A673 (cell line): ENCODE measurements around the gene TMEM129. TPM values are rescaled to one million over a fixed set of nuclear protein-coding genes. Genes with fewer than 3 reads are reported as not detected.

Experiments
- BruUV-seq: library from RNA; stranded (reverse); fragments of 400-500 nt; replicated peaks from 2 replicates; lab custom pipeline; 2021; lab: Mats Ljungman, UMichigan
- CTCF ChIA-PET: fragments of 300-600 bp; sonication (Branson Sonifier 250); formaldehyde crosslinking; loops from one replicate; lab custom pipeline; 2022; ENCODE audit warnings: antibody characterized with exemption; lab: Charles Lee
- POLR2A ChIA-PET: fragments of 300-600 bp; sonication (Branson Sonifier 250); formaldehyde crosslinking; loops from one replicate; lab custom pipeline; 2022; ENCODE audit warnings: antibody characterized with exemption; ENCODE audit not compliant: low non-redundant PET; lab: Charles Lee
- DNase-seq: peaks from one replicate; pipeline ENCODE4 v3.0.0-alpha.2; 2015; ENCODE audit warnings: low spot score
- H3K27ac ChIP-seq: fragments of 200-600 bp; sonication (generic); 2 replicates; pipeline ENCODE4 v1.5.1; 2016; ENCODE audit warnings: mixed run types, low read depth, mild to moderate bottlenecking, mixed read lengths, antibody characterized with exemption, low read length; ENCODE audit not compliant: poor library complexity, severe bottlenecking
- H3K27me3 ChIP-seq: fragments of 200-600 bp; sonication (generic); replicated peaks from 2 replicates; pipeline ENCODE4 v1.6.1; 2017; ENCODE audit warnings: mixed run types, low read depth, mild to moderate bottlenecking, mixed read lengths, antibody characterized with exemption, low read length; ENCODE audit not compliant: insufficient read depth, poor library complexity
- H3K36me3 ChIP-seq: fragments of 200-600 bp; sonication (generic); 2 replicates; pipeline ENCODE4 v1.6.1; 2016; ENCODE audit warnings: mixed run types, mild to moderate bottlenecking, mixed read lengths, antibody characterized with exemption, low read length; ENCODE audit not compliant: insufficient read depth, poor library complexity, severe bottlenecking
- H3K4me1 ChIP-seq: fragments of 200-600 bp; sonication (generic); 2 replicates; pipeline ENCODE4 v1.6.1; 2017; ENCODE audit warnings: mixed run types, mild to moderate bottlenecking, mixed read lengths, antibody characterized with exemption, low read length; ENCODE audit not compliant: insufficient read depth, poor library complexity, severe bottlenecking
- H3K4me3 ChIP-seq: fragments of 200-600 bp; sonication (generic); 2 replicates; pipeline ENCODE4 v1.5.1; 2016; ENCODE audit warnings: low read depth, mixed run types, mild to moderate bottlenecking, mixed read lengths, low read length; ENCODE audit not compliant: poor library complexity, severe bottlenecking
- H3K9me3 ChIP-seq: fragments of 200-600 bp; sonication (generic); 2 replicates; pipeline ENCODE4 v1.6.1; 2016; ENCODE audit warnings: mixed run types, low read depth, mild to moderate bottlenecking, mixed read lengths, antibody characterized with exemption, low read length; ENCODE audit not compliant: poor library complexity, severe bottlenecking
- EZH2 ChIP-seq: fragments of 200-600 bp; sonication (generic); IDR thresholded peaks from 2 replicates; pipeline ENCODE4 v1.6.1; 2017; ENCODE audit warnings: borderline replicate concordance, low read depth, mild to moderate bottlenecking, mixed read lengths, antibody characterized with exemption, low read length; ENCODE audit not compliant: poor library complexity, severe bottlenecking
- intact Hi-C: fragments of 100-400 bp; cut with micrococcal nuclease; formaldehyde crosslinking; loops from one replicate; pipeline ENCODE4 v1.10.0; 2022; ENCODE audit not compliant: unreplicated experiment
- total RNA-seq: library from RNA; stranded (reverse); gene quantifications from 2 replicates; pipeline ENCODE4 v1.2.3, GENCODE V29; 2021
- TF ChIP-seq, protein P1 (sequence below): fragments of 300-800, 200-600 bp; sonication (generic); conservative IDR thresholded peaks from 2 replicates; pipeline ENCODE4 v1.5.1; 2017; ENCODE audit warnings: low read depth, mild to moderate bottlenecking, antibody characterized with exemption, low read length, moderate library complexity, mixed read lengths

The TMEM129 gene
- total RNA-seq, 1 experiment from 2014 or later, result 28.8 TPM

DNA sequence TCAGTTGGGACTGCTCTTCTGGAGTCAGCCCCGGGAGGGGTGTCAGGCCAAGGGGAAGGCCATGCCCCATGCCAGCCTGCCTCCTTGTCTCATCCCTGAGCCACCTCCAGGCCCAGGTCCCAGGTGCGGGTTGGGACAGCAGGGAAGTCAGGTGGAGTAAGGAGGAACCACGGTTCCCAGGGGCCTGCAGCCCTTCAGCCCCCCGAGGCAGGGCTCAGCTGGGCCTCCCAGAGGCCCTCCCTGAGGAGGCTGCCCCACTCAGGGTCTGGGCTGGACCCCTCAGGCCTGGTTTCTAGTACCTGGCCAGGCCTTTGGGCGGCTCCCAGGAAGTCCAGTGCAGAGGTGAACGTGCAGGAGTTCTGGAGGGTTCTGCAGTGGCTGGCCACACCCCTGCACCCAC lies 48.6 kb upstream of the TMEM129 start:
- intact Hi-C loops, result no loop called here
- no peak for TF ChIP-seq EZH2
- no peaks in the 10 kb centered on the region for H3K27me3 ChIP-seq
- H3K9me3 ChIP-seq, result no peaks in the 10 kb centered on the region
- H3K36me3 ChIP-seq, result no peaks in the 10 kb centered on the region
- no peak for DNase-seq
- CTCF ChIA-PET, result no interaction called here
- BruUV-seq, result no TSS peak
- H3K4me3 ChIP-seq, result no peak overlapping the region
- POLR2A ChIA-PET, result no interaction called here
- H3K4me1 ChIP-seq, result peaks cover 14% of the 10 kb centered on the region
- no peak overlapping the region for H3K27ac ChIP-seq

DNA sequence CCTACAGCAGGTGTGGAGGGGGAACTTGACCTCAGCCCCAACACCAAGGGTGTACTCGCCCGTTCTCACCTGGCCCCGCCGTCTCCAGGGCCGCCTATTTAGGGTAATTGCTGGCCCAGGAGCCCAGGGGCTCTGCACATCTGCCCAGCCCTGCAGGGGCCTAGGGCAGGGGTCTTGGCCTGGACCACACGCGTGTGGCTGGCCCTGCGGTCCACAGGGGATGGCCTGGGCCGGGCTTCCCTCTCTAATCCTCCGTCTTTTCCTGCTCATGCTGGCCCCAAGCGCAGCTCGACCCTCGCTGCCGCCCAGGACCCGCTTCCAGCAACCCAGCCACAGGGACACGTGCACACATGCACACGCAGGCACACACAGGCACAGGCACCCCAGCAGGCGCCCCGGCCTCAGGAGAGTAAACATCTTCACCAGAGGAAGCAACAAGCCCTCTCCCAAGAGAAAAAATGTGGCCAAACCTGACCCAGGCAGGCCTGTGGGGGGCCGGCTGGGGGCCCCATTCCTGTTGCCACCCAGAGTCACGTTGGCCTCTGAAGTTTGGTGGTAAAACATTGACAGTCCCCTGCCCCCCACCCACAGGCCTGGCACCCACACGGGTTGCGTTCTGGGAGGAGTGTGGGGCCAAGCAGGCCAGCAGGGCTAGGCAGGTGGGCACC lies 47.4 kb upstream of the TMEM129 start:
- Histone ChIP-seq H3K27me3 (no peaks in the 10 kb centered on the region), H3K36me3 (no peaks in the 10 kb centered on the region), H3K9me3 (no peaks in the 10 kb centered on the region), H3K4me3 (peak overlapping the region; percentile 21), H3K4me1 (peaks cover 18% of the 10 kb centered on the region), H3K27ac (no peak overlapping the region)
- CTCF ChIA-PET, result interaction anchor here (0.5 to 1.2 kb wide), 14 partner anchors 9 to 1335 kb away, joined by 3 to 9 read pairs (median 5); no protein-coding TSS in a partner anchor
- intact Hi-C loops, result no loop called here
- DNase-seq, result no peak
- POLR2A ChIA-PET, result interaction anchor here (0.6 kb wide), 1 partner anchor 98 kb away, joined by 11 read pairs; no protein-coding TSS in a partner anchor
- no TSS peak for BruUV-seq
- no peak for TF ChIP-seq EZH2
- TF ChIP-seq, protein P1, sequence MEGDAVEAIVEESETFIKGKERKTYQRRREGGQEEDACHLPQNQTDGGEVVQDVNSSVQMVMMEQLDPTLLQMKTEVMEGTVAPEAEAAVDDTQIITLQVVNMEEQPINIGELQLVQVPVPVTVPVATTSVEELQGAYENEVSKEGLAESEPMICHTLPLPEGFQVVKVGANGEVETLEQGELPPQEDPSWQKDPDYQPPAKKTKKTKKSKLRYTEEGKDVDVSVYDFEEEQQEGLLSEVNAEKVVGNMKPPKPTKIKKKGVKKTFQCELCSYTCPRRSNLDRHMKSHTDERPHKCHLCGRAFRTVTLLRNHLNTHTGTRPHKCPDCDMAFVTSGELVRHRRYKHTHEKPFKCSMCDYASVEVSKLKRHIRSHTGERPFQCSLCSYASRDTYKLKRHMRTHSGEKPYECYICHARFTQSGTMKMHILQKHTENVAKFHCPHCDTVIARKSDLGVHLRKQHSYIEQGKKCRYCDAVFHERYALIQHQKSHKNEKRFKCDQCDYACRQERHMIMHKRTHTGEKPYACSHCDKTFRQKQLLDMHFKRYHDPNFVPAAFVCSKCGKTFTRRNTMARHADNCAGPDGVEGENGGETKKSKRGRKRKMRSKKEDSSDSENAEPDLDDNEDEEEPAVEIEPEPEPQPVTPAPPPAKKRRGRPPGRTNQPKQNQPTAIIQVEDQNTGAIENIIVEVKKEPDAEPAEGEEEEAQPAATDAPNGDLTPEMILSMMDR, result no peak

DNA sequence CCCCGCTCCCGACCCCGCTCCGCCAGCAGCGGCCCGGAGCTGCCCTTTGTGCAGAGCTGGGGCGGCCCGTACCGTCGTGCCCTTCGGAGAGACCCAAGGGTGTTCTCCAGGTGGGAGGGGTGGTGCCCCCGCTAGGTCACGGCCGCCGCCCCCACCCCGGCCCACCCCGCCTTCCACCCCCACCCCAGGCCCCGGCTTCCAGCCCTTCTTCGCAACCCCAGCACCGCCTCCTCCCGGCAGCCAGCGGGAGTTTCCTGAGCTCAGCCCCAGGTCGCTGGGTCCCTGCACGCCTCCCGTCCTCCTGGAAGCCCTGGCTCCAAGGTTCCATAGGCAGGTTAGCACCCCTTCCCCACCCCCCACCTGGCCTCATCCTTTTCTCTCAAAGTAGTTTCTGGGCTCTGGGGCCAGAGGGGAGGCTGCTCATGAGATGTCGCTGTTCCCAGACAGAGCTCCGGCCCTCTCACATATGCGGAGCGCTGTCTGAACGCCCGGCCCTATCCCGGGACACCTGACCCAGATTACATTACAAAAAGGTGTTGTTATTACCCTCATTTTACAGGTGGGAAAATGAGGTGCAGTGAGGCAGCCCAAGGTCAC lies 46.7 kb upstream of the TMEM129 start:
- DNase-seq, result peak; percentile 71
- POLR2A ChIA-PET, result interaction anchor here (0.6 kb wide), 1 partner anchor 99 kb away, joined by 11 read pairs; no protein-coding TSS in a partner anchor
- BruUV-seq, result no TSS peak
- H3K27me3 ChIP-seq, result no peaks in the 10 kb centered on the region
- intact Hi-C loops, result no loop called here
- H3K4me1 ChIP-seq, result peaks cover 18% of the 10 kb centered on the region
- H3K9me3 ChIP-seq, result no peaks in the 10 kb centered on the region
- H3K4me3 ChIP-seq, result peak overlapping the region; percentile 32
- CTCF ChIA-PET, result interaction anchor here (0.5 to 1.2 kb wide), 16 partner anchors 10 to 1336 kb away, joined by 3 to 9 read pairs (median 5); no protein-coding TSS in a partner anchor
- no peak for TF ChIP-seq EZH2
- TF ChIP-seq, protein P1, result peak; percentile 45; the same call in 1 of the 2 replicates
- no peaks in the 10 kb centered on the region for H3K36me3 ChIP-seq
- no peak overlapping the region for H3K27ac ChIP-seq
